Activated naive CD4-positive, alpha-beta T cell treated with anti-CD3 and anti-CD28 coated beads, Interleukin-2, amount 50 U/mL, for 24 hours (primary cell): ENCODE data around the gene HLA-DQA1.
A peak's percentile ranks its signal among the peaks of the same experiment; 100 is the strongest.
"Not testable (repeated sequence)": the region's sequence is repeated elsewhere in the genome, so short reads cannot be mapped to it uniquely, and the experiment has no call there.

Experiments
- H3K27ac Mint-ChIP-seq: one replicate; pipeline ENCODE4 v1.8.0; 2021; ENCODE audit warnings: mild to moderate bottlenecking, mixed read lengths
- H3K27me3 Mint-ChIP-seq: one replicate; pipeline ENCODE4 v1.8.0; 2021; ENCODE audit warnings: mixed read lengths
- H3K36me3 Mint-ChIP-seq: one replicate; pipeline ENCODE4 v1.8.0; 2021; ENCODE audit warnings: mixed read lengths
- H3K4me1 Mint-ChIP-seq: one replicate; pipeline ENCODE4 v1.8.0; 2021; ENCODE audit warnings: mixed read lengths
- H3K4me3 Mint-ChIP-seq: one replicate; pipeline ENCODE4 v1.8.0; 2021; ENCODE audit warnings: mild to moderate bottlenecking, mixed read lengths
- H3K9me3 Mint-ChIP-seq: one replicate; pipeline ENCODE4 v1.8.0; 2021; ENCODE audit warnings: mixed read lengths

The HLA-DQA1 gene

DNA sequence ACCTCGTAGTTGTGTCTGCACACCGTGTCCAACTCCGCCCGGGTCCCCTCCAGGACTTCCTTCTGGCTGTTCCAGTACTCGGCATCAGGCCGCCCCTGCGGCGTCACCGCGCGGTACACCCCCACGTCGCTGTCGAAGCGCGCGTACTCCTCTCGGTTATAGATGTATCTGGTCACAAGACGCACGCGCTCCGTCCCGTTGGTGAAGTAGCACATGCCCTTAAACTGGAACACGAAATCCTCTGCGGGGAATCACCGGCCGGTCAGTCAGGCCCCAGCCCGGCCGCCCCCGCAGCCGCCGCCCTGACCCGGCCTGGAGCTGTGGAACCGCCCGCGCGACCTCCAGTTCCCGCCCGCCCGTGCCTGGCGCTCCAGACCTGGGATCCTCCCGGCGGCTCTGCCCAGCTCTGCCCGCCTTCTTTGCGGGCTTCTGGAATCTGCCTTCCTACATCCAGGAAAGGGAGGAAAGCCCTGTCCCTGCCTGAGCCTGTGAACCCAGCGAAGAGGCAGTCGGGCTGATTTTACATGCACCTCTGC lies 27.7 kb downstream of the HLA-DQA1 start:
- H3K27me3 Mint-ChIP-seq, result peaks cover 9% of the 10 kb centered on the region
- no peaks in the 10 kb centered on the region for H3K9me3 Mint-ChIP-seq
- peaks cover 46% of the 10 kb centered on the region for H3K4me1 Mint-ChIP-seq
- no peaks in the 10 kb centered on the region for H3K36me3 Mint-ChIP-seq
- H3K4me3 Mint-ChIP-seq, result peak overlapping the region; percentile 68
- H3K27ac Mint-ChIP-seq, result no peak overlapping the region

DNA sequence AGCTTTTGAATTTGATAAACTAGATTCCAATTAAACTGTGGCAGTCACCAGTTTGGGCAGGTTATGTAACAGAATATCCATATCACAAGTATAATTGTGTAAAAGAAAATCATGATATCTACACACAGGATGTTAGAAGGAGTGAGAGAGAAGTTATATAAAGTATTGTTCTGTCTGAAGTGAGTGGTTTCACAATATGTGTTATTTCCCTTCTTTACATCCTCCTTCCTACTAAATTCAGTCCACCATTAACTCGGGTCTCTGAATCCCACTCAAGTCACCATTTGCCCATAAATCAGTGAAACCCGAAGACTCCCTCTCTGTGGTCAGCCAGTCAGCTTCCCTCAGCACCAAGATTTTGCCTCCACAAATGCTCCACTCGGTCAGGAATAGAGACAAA lies 28.5 kb downstream of the HLA-DQA1 start:
- Mint-ChIP-seq H3K36me3 (no peaks in the 10 kb centered on the region), H3K9me3 (no peaks in the 10 kb centered on the region), H3K27me3 (peaks cover 9% of the 10 kb centered on the region), H3K27ac (no peak overlapping the region), H3K4me1 (peaks cover 43% of the 10 kb centered on the region), H3K4me3 (peak overlapping the region; percentile 78)

DNA sequence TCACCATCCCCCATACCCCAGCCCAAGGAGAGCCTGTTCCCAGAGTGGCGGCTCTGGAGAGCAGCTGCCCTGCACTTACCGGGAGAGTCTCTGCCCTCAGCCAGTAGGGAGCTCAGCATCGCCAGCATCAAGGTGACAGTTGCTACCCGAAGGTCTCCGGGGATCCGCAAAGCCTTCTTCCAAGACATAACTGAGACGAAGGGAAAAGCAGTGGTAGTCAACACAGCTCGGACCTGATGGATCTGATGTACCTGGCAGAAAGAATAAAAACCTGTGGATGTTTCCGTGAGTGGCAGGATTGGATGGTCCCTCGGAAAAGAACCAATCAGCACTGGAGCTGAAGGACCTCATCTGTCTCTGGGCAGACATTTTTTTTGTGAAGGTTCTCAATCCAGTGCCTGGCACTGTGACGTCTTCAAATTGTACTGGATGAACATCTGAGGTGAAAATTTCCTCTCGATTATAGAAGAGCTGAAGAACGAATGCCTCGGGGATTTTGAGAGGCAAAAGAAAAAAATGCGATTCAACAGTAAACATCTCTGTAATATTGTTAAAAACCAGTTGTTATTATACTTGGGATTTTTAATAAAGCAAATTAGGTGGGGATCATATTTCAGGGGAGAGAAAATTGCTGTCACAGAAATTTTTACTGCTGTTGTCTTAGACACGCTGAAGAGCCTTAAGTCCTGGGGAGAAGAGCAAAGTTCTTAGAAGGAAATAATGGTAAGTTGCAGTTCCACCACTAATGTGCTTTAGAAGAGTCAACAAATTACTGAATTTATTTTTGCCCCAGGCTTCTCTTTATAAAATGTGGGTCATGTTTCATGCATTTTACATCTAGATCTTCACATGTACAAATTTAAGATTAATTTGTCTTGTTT lies 29.5 kb downstream of the HLA-DQA1 start, which contains the start of gene HLA-DQB1:
Gene HLA-DQB1, minus strand, starts transcription at position 238 of the 881 bp plus-strand sequence. Its CDS starts 50 bp downstream, at position 188.
- Mint-ChIP-seq H3K4me3 (peak within 1 kb of the TSS; percentile 78), H3K4me1 (peaks cover 41% of the 10 kb centered on the region), H3K9me3 (no peaks in the 10 kb centered on the region), H3K36me3 (no peaks in the 10 kb centered on the region), H3K27ac (peak within 1 kb of the TSS; percentile 33), H3K27me3 (peaks cover 9% of the 10 kb centered on the region)

DNA sequence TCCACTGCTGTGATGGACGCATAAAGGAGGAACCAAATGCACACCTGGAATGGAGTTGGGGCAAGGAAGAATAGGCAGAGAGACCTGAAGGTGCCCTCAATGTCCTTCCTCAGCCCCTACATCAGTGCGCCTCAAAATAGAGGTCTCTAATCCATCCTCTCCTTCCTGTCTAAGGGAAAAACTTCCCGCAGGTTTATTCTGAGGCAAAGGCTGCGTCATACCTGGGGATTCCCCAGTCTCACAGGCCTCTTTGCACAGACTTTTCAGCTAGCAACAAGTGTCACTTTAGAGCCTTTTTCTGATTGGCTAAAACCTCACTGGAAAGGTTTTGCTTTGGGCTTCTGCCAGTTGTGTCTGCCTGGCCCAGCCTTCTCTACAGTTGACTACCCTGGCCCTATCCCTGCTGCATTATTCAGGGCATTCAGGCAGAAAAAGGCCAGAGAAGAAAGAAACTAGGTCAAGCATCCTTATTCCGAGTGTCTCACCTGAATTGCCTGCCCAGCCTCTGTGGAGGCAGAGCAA lies 31.1 kb downstream of the HLA-DQA1 start:
- Mint-ChIP-seq H3K27me3 (peaks cover 9% of the 10 kb centered on the region), H3K27ac (peak overlapping the region; percentile 62), H3K4me1 (peaks cover 41% of the 10 kb centered on the region)

DNA sequence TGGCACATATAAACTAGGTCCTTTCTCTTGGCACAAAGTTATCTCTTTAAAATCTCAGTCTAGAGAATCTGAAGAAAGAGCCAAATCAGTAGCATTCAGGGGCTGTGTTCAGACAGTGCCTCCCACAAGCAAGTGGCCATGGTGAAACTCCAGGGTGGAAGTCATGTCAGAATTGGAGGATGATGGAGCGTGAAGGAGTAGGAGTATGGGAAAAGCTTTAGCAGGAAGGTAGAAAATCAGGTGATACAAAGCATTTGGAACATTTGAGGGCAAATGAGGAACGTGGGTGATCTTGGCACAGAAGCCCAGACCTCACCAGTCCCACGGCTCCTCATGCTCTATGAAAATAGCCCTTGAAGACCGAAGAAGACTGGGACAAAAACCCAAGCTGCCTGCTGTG lies 32.0 kb downstream of the HLA-DQA1 start:
- H3K4me3 Mint-ChIP-seq, result no peak overlapping the region

More for the DNA sequence above, 31.1 kb downstream of the HLA-DQA1 start:
- H3K4me3 Mint-ChIP-seq, result no peak overlapping the region
- H3K36me3 Mint-ChIP-seq, result peaks cover 3% of the 10 kb centered on the region
- no peaks in the 10 kb centered on the region for H3K9me3 Mint-ChIP-seq

DNA sequence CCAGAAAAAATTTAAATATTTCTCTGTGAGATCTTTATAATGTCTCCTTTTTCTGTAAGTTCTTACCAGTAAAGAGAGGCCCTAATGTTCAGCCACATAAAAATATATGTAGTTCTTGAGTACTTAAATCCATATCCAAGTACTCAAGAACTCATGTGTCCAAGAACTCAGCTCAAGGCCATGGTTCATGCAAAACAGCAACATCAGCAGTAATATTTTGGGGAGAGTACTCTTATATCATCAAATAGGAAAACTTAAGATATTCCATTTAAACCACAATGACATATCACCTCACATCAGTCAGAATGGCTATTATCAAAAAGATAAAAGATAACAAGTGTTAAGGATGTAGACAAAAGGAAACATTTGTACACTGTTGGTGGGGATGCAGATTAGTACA lies 32.7 kb downstream of the HLA-DQA1 start:
- Mint-ChIP-seq H3K27ac (no peak overlapping the region), H3K4me1 (peaks cover 38% of the 10 kb centered on the region), H3K9me3 (no peaks in the 10 kb centered on the region), H3K36me3 (peaks cover 3% of the 10 kb centered on the region), H3K4me3 (no peak overlapping the region), H3K27me3 (peaks cover 8% of the 10 kb centered on the region)

More for the DNA sequence above, 32.0 kb downstream of the HLA-DQA1 start:
- no peak overlapping the region for H3K27ac Mint-ChIP-seq
- peaks cover 3% of the 10 kb centered on the region for H3K36me3 Mint-ChIP-seq
- H3K4me1 Mint-ChIP-seq, result peaks cover 38% of the 10 kb centered on the region
- H3K27me3 Mint-ChIP-seq, result peaks cover 9% of the 10 kb centered on the region
- H3K9me3 Mint-ChIP-seq, result no peaks in the 10 kb centered on the region

DNA sequence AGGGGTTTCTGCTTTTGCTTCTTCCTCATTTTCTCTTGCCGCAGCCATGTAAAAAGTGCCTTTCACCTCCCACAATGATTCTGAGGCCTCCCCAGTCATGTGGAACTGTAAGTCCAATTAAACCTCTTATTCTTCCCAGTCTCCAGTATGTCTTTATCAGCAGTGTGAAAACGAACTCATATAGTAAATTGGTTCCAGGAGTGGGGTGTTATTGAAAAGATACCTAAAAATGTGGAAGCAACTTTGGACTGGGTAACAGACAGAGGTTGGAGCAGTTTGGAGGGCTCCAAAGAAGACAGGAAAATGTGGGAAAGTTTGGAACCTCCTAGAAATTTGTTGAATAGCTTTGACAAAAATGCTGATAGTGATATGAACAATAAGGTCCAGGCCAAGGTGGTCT lies 34.7 kb downstream of the HLA-DQA1 start:
- not testable (repeated sequence) for H3K36me3 Mint-ChIP-seq, H3K27me3 Mint-ChIP-seq, H3K9me3 Mint-ChIP-seq, H3K27ac Mint-ChIP-seq, H3K4me3 Mint-ChIP-seq
- peaks cover 20% of the 10 kb centered on the region for H3K4me1 Mint-ChIP-seq

DNA sequence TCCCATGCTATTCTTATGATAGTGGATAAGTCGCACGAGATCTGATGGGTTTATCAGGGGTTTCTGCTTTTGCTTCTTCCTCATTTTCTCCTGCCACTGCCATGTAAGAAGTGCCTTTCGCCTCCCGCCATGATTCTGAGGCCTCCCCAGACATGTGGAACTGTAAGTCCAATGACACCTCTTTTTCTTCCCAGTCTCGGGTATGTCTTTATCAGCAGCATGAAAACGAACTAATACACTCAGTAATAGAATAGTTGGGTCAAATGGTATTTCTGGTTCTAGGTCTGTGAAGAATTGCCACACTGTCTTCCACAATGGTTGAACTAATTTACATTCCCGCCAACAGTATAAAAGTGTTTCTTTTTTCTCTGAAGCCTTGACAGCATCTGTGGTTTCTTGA lies 36.9 kb downstream of the HLA-DQA1 start:
- not testable (repeated sequence) for H3K27ac Mint-ChIP-seq, H3K36me3 Mint-ChIP-seq, H3K27me3 Mint-ChIP-seq, H3K4me3 Mint-ChIP-seq, H3K4me1 Mint-ChIP-seq, H3K9me3 Mint-ChIP-seq

DNA sequence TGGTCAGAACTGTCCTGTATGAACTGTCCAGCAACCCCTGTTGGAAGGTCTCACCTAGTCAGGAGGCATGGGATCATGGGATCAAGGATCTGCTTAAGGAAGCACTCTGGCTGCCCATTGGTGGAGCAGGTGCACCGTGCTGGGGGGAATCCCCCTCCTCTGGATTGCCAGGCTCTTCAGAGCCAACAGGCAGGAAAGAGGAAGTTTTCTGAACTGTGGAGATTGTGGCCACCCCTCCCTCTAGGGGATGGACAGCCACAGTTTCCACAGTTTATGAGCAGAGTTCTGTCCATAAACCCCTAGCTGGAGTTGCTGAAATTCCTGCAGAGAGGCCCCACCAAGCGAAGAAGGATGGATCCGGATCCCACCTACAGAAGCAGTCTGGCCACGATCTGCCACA lies 42.3 kb downstream of the HLA-DQA1 start:
- Mint-ChIP-seq H3K9me3 (peaks cover 5% of the 10 kb centered on the region), H3K36me3 (peaks cover 5% of the 10 kb centered on the region), H3K4me3 (no peak overlapping the region), H3K4me1 (peaks cover 20% of the 10 kb centered on the region), H3K27me3 (no peaks in the 10 kb centered on the region), H3K27ac (no peak overlapping the region)

DNA sequence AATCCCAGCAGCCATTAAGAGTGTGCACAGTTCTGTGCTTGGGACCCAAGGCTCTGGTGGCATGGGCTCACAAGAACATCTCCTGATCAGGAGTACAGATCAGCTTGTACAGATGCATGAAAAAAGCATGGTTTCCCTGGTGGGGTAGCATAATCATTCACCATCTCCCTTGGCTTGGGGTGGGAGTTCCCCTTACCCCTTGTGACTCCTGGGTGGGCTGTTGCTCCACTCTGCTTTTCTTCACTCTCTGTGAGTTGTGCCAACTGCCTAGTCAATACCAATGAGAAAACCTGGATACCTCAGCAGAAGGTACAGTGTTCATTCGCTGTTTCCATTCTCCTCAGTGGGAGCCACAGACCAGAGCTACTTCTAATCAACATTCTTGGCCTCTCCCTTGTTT lies 42.8 kb downstream of the HLA-DQA1 start:
- no peak overlapping the region for H3K4me3 Mint-ChIP-seq
- peaks cover 25% of the 10 kb centered on the region for H3K4me1 Mint-ChIP-seq
- peaks cover 5% of the 10 kb centered on the region for H3K36me3 Mint-ChIP-seq
- peaks cover 5% of the 10 kb centered on the region for H3K9me3 Mint-ChIP-seq
- H3K27ac Mint-ChIP-seq, result no peak overlapping the region
- H3K27me3 Mint-ChIP-seq, result no peaks in the 10 kb centered on the region

DNA sequence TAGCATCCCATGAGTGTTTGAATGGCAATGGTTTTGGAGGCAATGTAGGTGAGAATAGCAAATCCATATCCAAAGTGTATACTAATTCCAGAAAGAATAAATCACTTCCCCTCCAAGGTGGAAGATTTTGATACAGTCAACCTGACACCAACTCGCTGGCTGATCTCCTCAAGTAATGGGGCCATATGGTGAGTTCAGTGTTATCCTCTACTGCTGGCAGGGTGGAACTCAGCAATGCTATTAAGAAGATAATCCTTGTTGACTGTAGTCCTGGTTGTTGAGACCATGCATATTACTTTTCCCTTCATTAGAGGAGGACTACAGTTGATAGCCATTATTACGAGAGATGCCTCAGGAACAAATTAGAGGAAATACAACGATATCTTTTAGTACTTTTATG lies 47.0 kb downstream of the HLA-DQA1 start:
- no peaks in the 10 kb centered on the region for H3K9me3 Mint-ChIP-seq
- no peaks in the 10 kb centered on the region for H3K27me3 Mint-ChIP-seq
- H3K36me3 Mint-ChIP-seq, result peaks cover 4% of the 10 kb centered on the region
- peaks cover 48% of the 10 kb centered on the region for H3K4me1 Mint-ChIP-seq
- H3K4me3 Mint-ChIP-seq, result no peak overlapping the region
- no peak overlapping the region for H3K27ac Mint-ChIP-seq

DNA sequence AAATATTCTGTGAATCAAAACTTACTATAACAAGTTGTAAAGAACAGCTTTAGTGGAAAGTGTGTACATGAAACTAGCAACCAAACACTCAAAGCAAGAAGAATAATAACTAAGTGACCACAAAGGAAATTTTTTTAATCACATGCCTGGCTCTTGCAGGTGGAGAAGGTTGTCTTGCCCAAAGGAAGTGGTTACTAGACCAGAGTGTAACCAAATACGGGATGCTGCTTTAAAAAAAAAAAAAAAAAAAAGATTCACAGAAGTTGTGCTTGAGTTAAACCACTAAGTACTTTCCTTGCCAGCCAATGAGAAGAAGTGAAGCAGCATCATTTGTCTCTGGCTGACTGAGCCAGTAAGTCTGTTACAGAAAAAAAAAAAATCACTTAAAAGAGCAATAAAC lies 48.4 kb downstream of the HLA-DQA1 start:
- peak overlapping the region; percentile 65 for H3K27ac Mint-ChIP-seq
- H3K9me3 Mint-ChIP-seq, result no peaks in the 10 kb centered on the region
- H3K4me3 Mint-ChIP-seq, result peak overlapping the region; percentile 47
- no peaks in the 10 kb centered on the region for H3K27me3 Mint-ChIP-seq
- peaks cover 4% of the 10 kb centered on the region for H3K36me3 Mint-ChIP-seq
- peaks cover 56% of the 10 kb centered on the region for H3K4me1 Mint-ChIP-seq

DNA sequence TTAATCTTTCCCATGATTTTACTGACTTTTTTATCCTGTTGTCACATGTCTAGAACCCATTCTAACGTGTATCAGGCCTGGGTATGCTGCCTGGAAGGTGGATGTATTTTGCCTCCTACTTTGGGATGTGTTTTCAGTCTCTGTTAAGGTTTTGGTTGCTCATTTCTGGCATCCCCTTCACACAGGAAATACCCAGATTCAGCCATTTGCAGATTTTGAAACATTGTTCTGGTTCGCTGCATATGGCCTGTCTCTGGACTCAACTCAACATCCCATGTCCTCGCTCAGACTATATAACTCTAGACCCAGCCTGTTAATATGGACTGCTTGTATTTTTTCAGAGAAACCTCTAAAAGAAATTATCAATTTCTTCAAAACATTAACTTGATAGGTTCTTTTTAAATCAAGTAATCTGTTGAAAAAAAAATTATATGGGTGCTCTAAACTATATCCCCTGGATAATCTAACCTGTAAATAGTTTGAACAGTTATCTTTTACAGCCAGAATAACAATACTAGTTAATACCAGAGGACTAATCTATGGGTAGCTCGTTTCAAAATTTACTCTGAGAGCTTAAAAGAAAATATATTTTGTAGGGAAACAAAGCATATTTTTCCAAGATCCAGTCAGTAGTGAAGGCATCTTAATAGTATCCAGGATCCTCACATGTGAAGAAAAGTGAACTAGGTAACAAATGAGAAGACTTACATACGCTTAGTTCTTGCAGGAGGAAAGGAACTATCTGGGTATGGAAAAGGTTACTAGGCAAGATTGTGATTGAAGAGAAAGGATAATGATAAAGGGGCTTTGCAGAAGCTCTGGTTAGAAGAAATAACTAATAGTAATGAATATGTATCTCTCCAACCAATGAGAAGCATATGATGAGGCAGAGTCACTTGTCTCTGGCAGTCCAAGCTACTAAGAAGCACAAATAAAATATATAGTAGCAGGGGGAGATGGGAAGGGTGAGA lies 52.6 kb downstream of the HLA-DQA1 start:
- no peak overlapping the region for H3K4me3 Mint-ChIP-seq
- H3K27me3 Mint-ChIP-seq, result peaks cover 6% of the 10 kb centered on the region
- peaks cover 44% of the 10 kb centered on the region for H3K4me1 Mint-ChIP-seq
- H3K36me3 Mint-ChIP-seq, result no peaks in the 10 kb centered on the region
- H3K9me3 Mint-ChIP-seq, result no peaks in the 10 kb centered on the region
- H3K27ac Mint-ChIP-seq, result peak overlapping the region; percentile 17

DNA sequence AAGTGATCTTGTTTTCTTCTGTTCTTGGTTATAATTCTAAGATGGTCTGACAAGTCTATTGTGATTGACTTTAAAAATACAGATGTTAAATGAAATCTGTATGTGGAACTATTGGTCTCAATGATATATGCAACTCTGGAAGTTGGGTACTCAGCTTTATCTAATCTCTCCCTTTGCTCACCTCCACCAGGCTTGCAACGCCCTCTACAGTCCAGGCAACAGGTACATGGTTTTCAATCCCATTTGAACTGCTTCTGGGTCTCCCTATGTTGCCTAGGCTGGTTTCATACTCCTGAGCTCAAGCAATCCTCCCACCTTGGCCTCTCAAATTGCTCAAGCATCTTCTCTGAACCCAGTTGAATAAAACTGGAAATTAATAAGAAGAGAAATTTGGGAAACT lies 54.8 kb downstream of the HLA-DQA1 start:
- no peaks in the 10 kb centered on the region for H3K9me3 Mint-ChIP-seq
- H3K4me1 Mint-ChIP-seq, result peaks cover 24% of the 10 kb centered on the region
- H3K36me3 Mint-ChIP-seq, result no peaks in the 10 kb centered on the region
- H3K27me3 Mint-ChIP-seq, result peaks cover 10% of the 10 kb centered on the region
- H3K27ac Mint-ChIP-seq, result no peak overlapping the region
- H3K4me3 Mint-ChIP-seq, result no peak overlapping the region
